ENCODE results near the gene ATP5MC3.

The ATP5MC3 gene

DNA sequence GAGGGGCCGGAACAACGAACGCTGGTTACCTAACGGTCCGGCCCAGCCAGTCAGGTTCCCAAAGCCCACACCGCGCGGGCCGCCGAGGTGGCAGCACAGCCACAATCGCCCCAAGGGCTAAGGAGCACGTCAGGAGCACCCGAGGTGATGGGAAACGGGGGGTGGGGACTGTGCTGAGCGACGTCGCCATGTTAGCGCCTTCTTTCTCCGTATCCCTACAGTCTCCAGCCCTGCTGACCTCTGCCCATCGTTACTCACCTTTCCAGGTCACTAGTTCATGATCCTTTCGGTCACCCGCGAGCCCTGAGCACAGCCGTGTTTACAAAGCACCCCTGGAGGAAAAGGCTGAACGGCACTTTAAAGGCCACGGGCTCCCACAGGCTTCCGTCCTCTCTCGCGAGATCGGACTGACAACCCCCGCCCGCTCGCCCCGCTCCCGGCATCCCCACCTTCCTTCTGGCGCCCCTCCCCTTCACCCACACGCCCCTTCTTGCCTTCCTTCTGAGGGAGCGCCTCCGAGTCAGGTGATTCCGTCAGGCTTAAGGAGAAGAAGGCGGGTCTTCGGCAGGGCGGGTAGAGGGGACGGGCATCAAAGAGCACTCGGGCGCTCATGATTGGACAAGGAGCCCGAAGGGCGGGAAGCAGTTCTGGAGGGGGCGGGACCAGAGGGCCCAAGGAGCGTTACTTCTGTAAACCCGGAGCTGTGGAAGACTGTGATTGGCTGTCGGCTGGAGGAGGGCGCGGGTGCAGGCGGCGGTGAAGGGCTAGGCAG is 13.5 kb downstream of the ATP5MC3 start, which contains the start of gene ATF2:
ATF2 (minus strand) TSS at position 412 of the 772 bp plus-strand sequence. CDS start 31,760 bp downstream, outside the sequence.
- peak; percentile 99 for DNase-seq (ENCODE audit: low spot score)

DNA sequence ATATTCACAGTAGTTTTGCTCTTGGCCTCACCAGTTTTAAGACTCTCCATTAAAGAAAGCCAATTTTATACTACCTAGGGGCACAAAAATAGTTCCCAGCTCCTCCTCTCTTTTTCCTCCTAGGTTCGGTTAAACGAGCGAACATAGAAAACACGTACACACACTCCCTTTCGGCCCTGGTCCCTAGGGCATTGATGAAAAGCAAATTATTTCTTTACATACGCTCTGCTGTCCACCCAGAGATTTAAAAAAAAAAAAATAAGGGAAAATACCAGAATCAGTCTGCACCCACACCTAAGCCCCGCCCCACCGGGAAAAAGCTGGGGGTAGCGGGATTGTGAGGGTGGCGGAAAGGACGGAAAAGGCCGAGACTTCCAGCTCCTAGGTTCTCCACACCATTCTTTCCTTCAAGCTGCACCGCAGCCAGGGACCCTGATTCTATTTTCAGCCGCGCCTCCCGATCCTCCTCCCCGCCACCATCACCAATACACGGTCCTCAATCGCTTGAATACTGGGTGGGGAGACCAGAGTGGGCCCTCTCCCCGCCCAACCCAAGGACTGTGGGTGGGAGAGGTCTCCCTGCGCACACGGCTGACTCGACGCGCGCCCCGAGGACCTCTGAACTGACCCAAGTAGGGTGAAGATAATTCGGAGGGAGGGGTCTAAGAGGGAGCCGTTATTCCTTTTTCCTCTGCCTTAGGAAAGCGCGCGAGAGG is 14.3 kb downstream of the ATP5MC3 start:
- no peak for DNase-seq (ENCODE audit: low spot score)

DNA sequence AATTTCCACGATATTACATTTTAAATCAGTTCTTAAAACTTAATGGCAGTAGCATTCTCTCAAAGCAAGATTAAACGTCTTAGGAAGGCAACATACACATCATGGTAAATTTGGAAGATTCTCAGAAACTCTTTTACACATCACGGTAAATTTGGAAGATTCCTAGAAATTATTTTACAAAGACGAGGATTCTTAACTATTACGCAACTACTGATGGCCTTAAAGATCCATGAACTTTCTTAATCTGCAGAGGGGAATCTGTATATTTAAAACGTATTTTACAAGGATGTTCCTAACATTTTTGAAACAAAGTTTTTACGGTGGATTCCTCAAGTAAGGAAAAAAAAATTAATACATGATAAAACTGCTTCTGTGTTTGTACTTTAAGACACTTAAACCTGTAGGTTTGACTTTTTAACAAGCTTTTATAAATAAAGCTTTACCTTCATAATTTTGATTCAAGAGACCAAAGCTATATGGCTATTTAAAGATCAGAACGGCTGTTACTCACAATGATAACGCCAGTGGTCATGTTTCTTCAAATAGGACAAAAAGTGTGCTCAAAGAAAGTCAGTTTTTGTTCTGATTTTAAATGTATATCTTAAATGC is 15.2 kb downstream of the ATP5MC3 start:
- no peak for DNase-seq (ENCODE audit: low spot score)

DNA sequence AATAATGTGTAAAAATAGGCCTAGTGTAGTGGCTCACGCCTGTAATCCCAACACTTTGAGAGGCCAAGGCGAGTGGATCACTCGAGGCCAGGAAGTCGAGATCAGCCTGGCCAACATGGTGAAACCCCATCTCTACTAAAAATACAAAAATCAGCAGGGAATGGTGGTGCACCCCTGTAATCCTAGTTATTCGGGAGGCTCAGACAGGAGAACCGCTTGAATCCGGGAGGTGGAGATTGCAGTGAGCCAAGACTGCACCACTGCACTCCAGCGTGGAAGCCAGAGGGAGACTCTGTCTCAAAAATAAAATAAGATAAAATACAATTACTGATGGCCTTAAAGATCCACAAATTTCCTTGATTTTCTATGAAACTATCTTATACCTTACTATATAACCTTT is 17.3 kb downstream of the ATP5MC3 start:
- no peak for DNase-seq (ENCODE audit: low spot score)

DNA sequence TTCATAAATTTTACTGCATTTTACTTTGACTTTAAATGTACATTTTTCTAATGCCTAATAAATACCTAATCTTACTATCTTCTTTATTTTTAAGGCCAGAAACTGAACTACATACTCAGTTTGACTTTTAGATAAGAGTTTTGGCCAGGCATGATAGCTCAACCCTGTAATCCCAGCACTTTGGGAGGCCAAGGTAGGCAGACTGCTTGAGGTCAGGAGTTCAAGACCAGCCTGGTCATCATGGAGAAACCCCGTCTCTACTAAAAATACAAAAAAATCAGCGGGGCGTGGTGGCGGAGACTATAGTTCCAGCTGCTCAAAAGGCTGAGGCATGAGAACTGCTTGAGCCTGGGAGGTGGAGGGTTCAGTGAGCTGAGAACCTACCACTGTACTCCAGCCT is 22.6 kb downstream of the ATP5MC3 start:
- no peak for DNase-seq (ENCODE audit: low spot score)

DNA sequence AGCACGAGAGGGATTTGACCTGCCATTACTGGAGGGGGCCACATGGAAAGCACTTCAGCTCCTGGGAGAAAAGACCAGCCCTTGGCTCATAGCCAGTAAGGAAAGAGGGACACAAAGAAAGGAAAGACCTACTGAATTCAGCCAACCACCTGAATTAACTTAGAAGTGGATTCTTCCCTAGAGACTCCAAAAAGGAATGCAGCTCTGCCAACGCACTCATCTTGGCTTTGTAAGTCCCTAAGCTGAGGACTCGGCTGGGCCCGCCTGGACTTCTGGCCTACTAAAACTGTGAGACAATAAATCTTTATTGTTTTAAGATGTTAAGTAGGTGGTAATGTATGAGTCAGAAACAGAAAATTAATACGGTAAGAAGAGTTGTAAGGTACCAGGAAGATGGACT is 25.0 kb downstream of the ATP5MC3 start:
- DNase-seq (ENCODE audit: low spot score) = no peak

DNA sequence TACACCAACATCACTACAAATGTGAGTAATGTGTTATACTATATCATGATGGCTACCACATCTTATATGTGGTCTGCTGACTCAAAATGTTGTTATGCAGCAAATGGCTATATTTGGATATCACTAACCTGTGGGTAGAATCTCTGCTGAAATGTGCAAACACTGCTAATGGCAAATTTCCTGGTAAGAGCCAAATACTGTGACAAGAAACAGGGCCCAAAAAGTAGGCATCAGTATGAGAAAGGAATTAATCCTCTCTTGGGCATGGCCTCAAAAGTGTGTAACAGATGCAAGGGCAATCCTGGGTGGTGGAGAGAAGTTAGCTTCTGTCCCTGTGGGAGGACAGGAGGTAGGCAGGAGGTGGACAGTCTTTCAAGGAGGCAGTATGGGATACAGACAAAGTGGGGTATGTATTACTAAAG is 26.8 kb downstream of the ATP5MC3 start:
- no peak for DNase-seq (ENCODE audit: low spot score)

DNA sequence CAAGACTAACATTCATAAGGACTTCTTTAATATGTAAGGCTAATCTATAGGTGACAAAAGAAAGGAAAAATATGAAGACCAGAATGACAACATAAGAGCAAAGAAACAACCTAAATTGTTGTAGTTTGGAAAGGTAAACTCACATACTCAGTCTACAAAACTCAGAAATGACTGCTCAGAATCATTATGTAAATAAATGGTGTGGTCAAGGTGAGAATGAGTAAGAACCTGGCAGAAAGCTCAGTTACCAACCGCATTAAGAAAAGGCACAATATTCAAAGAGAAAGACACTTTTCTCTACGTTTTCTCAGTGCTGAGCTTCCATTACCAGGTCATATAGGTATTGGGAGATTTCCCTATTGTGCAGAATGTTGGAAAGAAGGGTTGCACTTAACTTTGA is 29.3 kb downstream of the ATP5MC3 start:
- no peak for DNase-seq (ENCODE audit: low spot score)

DNA sequence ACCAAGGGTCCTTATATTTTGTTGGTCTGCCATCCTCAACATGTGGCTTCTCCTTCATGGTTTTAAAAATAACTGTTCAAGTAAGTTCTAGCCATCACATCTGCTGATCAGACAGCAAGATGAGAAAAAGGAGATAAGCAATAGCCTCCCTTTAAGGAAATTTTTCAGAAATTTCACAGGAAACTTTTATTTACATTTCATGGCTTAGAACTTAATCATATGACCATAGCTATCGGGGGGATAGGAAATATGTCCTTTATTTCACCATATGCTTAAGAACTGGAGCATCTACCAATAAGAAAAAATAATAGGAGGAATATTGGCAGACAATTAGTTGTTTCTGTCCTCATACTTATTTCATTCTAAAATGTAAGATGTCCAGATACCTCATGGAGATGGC is 29.7 kb downstream of the ATP5MC3 start:
- no peak for DNase-seq (ENCODE audit: low spot score)

DNA sequence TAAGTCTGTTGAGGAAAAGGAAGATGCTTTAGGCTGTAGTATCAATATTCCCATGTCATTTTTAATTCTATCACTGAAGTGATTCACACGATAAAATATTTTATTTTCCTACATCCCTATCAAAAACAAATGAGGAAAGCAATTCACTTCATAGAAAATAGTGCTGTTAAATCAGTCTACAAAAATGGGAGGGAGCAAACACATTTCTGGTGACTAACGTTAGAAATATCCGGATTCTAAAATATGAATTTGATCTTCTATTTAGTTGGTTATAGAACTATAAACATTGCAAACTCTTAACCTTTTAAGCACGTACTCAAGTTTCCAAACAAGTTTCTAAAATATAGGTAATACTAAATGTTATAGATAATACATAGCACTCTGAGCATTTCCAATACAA is 34.3 kb downstream of the ATP5MC3 start:
- DNase-seq (ENCODE audit: low spot score) = no peak

DNA sequence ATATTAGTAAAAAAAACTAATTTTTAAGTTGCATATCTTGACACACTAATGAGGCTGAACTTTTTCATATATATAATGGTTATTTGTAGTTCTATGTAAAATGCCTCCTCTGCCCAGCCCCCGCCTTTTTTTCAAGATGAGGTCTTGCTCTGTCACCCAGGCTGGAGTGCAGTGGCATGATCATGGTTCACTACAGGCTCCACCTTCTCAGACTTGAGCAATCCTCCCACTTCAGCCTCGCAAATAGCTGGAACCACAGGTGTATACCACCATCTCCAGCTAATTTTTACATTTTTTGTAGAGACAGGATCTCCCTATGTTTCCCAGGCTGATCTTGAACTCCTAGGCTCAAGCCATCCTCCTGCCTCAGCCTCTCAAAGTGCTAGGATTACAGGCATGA is 37.8 kb downstream of the ATP5MC3 start:
- DNase-seq (ENCODE audit: low spot score) = no peak

DNA sequence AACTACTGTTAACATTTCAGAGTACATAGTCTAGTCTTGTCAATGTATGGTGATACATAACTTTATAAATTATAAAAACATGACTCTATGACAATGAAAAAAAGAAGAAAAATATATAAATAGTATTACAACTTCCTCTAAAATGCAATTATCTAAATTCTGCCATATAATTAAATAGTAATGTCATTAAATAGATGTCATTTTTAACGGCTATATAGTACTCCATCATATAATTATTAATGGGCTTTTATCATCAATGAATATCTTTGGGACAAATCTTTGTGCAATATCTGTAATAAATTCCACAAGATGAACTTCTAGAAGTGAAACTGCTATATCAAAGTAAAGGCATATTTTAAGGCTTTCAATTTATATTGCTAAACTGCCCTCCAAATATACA is 38.3 kb downstream of the ATP5MC3 start:
- DNase-seq (ENCODE audit: low spot score) = no peak

DNA sequence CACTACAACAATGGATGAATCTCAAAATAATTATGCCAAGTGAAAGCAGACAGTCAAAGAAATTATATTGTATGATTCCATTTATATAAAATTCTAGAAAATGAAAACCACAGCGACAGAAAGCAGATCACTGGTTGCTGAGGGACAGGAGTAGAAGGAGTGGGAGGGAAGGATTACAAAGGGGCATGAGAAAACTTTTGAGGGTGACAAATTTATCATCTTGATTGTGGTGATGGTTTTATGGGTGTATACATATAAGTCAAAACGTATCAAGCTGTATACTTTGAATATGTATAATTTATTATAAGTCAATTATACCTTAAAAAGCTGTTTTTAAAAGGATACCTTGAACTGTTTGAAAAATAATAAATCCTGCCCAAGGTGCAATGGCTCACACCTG is 41.2 kb downstream of the ATP5MC3 start:
- no peak for DNase-seq (ENCODE audit: low spot score)

DNA sequence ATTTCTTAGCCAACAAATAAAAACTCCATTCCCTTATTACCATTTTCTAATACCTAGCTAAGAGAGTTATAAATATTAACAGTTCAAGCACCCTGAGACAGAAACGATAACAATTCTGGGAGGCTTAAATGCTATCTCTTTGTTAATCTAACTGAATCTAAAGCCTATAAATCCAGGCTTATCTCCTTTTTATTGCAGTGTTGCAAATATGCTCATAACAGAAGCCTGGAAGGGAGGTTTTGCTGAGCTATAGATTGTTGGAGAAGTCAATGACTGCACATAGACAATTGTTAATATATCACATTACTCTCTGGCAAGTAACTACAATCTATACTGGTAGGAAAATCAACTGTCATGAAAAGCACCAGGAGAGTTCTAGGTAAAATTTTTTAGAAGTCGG is 43.7 kb downstream of the ATP5MC3 start:
- DNase-seq (ENCODE audit: low spot score) = no peak

DNA sequence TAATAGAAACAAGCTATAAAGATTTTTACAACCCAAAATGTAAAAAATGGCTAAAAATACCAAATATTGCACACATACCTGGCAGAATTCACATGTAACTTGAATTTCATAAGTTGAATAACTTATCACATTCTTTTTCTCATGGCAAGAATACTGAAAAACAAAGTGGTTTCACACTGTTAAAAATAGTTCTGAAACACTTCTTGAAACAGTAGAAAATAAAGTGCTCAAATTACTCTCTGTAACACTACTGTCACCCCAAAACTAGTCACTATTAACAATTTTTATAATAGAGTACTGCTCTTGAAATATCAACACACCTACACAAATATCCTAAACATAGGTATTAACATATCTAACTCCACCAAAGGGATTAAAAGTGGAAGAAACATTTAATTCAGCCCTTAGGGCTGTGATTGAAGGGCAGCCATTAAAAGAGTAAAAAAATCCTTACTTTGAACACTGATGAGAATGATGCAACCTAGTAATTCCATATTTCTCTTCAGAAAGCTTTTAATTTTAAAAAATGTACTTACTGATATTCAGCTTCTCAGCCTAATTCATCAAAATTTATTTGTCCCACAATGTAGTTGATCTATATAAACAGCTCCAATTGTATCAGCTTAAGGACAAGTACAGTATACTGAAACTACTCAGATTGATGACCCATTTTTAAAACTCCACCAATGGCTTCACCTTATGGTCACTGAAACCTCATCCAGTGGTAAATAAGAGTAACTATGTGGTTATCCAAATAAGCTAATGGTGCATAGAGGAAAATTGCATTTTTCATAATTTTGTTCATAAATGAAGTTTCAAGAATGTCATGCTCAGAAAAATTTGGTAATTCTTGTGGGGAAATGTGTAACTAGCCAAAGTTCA is 44.9 kb downstream of the ATP5MC3 start:
- no peak for DNase-seq (ENCODE audit: low spot score)

DNA sequence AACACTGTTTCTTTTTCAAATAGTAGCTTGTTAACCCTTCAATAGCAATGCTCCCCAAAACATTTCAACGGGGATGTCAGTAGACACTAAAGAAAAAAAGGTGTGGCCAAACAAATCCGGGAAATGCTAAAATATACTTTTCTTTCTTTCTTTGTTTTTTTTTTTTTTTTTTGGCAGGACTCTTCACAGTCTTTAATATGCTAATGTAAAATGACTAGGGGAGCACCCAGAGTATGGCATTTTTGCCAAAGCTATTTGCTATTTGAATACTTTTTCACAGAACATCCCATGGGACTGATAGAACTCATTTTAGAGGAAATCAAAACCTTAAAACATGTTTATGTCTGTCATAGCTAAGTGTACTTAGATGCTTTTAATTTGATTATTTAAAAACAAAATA is 45.6 kb downstream of the ATP5MC3 start:
- DNase-seq (ENCODE audit: low spot score) = no peak

DNA sequence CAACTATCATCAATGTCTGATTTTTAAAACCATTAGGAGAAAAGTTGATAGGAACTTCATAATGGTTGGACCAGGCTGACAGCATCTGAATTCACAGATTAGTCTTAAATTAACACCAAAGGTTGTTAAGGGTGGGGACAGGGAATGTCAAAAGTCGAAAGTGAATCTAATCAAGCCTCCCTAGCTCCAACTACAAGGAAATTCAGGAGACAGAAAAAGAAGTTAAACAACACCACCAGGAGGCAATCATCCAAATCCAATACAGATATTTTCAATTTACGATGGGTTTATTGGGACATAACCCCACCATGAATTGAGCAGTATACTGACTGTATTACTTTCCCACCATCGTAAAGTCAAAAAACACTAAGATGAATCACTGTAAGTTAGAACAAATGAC is 46.3 kb downstream of the ATP5MC3 start:
- no peak for DNase-seq (ENCODE audit: low spot score)

DNA sequence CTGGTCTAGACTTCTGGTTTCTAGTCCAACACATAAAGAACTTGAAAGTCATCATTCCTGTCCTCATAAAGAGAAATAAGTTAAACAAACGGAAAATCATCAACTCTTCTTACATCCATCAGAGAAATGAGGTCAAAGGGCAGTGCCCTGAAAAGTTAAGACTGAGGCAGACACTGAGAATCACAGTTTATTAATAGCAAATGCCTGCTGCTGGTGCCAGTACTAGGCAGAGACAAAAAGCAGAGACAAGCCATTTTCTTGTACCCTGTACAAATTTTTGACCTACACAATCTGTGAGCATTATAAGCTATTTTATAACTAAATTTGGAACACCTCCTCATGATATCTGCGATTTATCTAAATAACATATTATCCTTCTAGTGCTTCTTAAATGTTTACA is 50.3 kb downstream of the ATP5MC3 start:
- no peak for DNase-seq (ENCODE audit: low spot score)

DNA sequence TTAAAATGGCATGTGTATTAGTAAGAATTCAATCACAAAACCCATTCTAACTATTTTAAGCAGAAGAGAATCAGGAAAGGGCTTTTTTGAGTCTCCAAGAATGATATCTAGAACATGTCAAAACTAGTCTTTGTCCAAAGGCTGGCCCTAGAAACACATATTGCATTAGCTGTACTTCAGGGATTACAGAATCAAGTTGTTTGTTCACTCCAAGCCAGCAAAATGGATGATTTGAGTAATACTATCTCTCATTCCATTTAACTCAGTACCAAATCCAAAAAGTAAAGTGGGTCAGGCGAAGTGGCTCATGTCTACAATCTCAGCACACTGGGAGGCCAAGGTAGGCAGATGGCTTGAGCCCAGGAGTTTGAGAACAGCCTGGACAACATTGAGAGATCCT is 54.8 kb downstream of the ATP5MC3 start:
- no peak for DNase-seq (ENCODE audit: low spot score)

Data from Ammon's horn (tissue), 1 donor.